GM23338 (cell line): ENCODE results near the gene XPOT.

Experiments used
- CREB1 ChIP-seq: fragments of 250-450 bp; sonication (Bioruptor Pico); IDR thresholded peaks from 2 replicates; pipeline ENCODE4 v1.5.0; 2020; ENCODE audit warnings: low read depth, mild to moderate bottlenecking, moderate library complexity
- CTCF ChIP-seq, 2 experiments: fragments of 200-600 bp in 1 of 2; sonication (generic) in 1 of 2; conservative IDR thresholded peaks; 2 replicates each; pipeline versions ENCODE4 v1.5.1 to v1.6.1; 2016 to 2017; ENCODE audit warnings: antibody characterized with exemption in 2 of 2, low read depth in 2 of 2, mild to moderate bottlenecking in 2 of 2, moderate library complexity in 1 of 2
- ETS1 ChIP-seq: IDR thresholded peaks from 2 replicates; pipeline ENCODE4 v1.6.1; 2016; ENCODE audit warnings: antibody characterized with exemption
- EZH2 ChIP-seq: fragments of 200-600 bp; sonication (generic); IDR thresholded peaks from one replicate; pipeline ENCODE4 v1.8.0; 2017; ENCODE audit warnings: antibody characterized with exemption, mild to moderate bottlenecking, low read depth; ENCODE audit not compliant: unreplicated experiment
- EZH2phosphoT487 ChIP-seq: fragments of 200-600 bp; sonication (generic); IDR thresholded peaks from one replicate; pipeline ENCODE4 v1.8.1; 2018; ENCODE audit warnings: antibody characterized with exemption; ENCODE audit not compliant: unreplicated experiment
- JUNB ChIP-seq: IDR thresholded peaks from one replicate; pipeline ENCODE4 v1.6.1; 2016; ENCODE audit warnings: antibody characterized with exemption; ENCODE audit not compliant: unreplicated experiment
- POLR2AphosphoS5 ChIP-seq: IDR thresholded peaks from 2 replicates; pipeline ENCODE4 v1.6.1; 2016; ENCODE audit warnings: antibody characterized with exemption, low read depth
- REST ChIP-seq: IDR thresholded peaks from one replicate; pipeline ENCODE4 v1.6.1; 2018; ENCODE audit warnings: antibody characterized with exemption; ENCODE audit not compliant: unreplicated experiment

GRCh38 chr12:64500394-64500793 lies 96.2 kb downstream of the XPOT start:
- TF ChIP-seq EZH2: no peak
- no peak for TF ChIP-seq CTCF (conservative IDR thresholded peaks at IDR 0.05; ENCODE audit: low read depth in 2 of 2)
- no peak for TF ChIP-seq EZH2phosphoT487
- no peak for TF ChIP-seq REST
- no peak for TF ChIP-seq POLR2AphosphoS5
- TF ChIP-seq ETS1: no peak
- no peak for TF ChIP-seq CREB1 (CRISPR knock-in tag)
- no peak for TF ChIP-seq JUNB
